GM21423 (cell line): ENCODE measurements around the gene SEMA4F.

Experiments used
- ATAC-seq: cut with Tn5 transposase; IDR thresholded peaks from one replicate; pipeline ENCODE4 v1.9.1; 2021; ENCODE audit warnings: mild to moderate bottlenecking, moderate library complexity; ENCODE audit not compliant: unreplicated experiment

SEMA4F gene

GRCh38 chr2:74658516-74658915 is 4.5 kb downstream of the SEMA4F start:
- no peak for ATAC-seq

DNA sequence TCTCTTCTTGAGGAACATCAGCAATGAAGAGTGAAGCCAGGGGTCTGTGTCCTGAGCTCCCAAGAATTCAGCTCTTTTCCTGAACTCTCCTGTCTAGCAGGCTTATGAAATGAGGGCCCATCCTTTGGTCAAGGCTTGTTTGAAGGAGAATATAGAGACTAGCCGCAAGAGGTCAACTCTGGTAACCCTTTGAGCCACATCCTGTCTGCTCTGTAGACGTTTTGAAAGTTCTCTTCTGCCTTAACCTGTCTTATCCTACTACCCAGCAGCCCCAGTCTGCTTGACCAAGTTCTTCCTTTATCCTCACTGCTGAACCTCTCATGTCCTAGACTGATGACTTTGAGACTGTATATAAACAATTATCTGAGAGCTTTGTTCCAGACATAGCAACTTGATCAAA is 5.4 kb downstream of the SEMA4F start:
- ATAC-seq, result no peak

DNA sequence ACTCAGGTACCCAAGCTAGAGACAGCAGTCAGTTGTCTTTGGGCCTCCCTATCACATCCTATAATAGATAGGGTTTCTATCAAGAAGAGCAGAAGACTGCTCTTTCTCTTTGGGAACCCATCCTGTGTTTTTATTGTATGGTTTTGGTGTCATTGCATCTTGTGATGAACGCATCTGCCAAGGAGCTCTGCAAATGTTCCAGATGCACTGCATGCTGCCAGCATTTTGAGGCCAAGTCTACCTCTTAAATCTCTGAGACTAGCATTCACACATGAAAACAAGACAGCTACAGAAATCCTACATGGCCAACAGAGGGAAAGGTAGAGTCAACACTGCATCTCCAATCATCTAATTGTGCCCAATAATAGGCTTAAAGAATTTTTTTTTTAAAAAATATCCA is 14.0 kb downstream of the SEMA4F start:
- no peak for ATAC-seq

- no peak for ATAC-seq
These were observed 16.2 kb downstream of the SEMA4F start for GRCh38 chr2:74670263-74670662.

- ATAC-seq, result no peak
These were observed 17.4 kb downstream of the SEMA4F start for GRCh38 chr2:74671479-74671878.

DNA sequence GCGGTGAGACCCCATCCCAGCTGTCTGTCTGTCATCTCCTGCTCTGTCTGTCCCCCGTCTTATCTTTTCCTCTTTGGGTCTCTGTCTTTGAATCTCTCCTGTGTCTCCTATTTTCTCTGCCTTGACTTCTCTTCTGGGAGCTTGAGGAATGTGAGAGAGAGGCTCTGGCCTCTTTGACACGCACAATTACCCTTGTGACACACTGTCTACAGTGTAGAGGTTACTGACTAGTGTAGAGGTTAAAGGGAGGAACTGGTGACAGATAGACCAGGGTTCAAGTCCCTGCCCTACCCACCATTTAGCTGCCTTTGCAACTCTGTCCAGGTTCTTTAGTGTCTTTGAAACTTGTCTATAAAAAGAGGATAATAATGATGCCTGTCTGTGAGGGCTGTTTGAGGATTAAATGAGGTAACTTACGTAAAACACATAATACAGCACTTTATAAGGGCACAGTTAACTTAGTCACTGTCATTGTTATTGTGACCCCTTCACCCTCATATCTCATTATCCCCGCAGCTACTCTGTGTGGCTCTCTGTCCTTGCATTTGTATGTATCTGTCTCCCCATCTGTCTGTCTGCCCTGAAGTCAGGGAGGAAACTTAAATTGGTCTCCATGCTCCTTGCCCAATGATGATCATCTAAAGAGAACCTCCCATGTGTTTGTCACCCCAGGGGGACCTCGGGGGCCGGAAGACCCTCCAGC is 19.9 kb downstream of the SEMA4F start:
- ATAC-seq, result no peak

DNA sequence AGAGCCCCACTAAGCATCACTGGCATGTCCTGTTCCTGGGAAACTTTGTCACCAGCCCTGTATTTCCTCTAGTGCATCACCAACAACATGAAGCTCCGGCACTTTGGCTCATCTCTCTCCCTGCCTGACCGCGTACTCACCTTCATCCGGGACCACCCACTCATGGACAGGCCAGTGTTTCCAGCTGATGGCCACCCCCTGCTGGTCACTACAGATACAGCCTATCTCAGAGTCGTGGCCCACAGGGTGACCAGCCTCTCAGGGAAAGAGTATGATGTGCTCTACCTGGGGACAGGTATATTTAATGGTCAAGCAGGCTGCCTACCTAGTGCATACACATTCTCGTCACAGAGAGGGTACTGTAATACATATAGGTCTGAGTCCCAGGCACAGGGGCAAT is 21.0 kb downstream of the SEMA4F start:
- ATAC-seq, result no peak

DNA sequence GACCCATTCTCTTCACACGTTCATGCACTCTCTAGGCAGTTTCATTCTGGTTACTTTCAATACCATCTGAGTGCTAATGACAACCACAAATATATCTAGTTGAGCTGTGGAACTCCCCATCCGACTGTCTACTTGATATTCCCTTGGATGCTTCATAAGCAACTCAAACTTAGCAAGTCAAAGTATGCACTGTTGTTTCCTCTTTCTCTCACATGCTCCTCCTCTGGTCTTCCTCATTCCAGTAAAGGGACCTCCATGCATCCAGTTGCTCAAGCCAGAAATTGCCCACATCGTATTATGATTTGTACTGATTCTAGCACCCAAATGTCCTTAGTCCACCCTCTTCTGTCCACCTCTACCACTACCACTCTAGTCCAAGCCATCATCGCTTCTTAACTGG is 22.3 kb downstream of the SEMA4F start:
- ATAC-seq, result no peak

- ATAC-seq, result no peak
These were observed 25.6 kb downstream of the SEMA4F start for GRCh38 chr2:74679615-74680014.

- no peak for ATAC-seq
These were observed 28.5 kb downstream of the SEMA4F start for GRCh38 chr2:74682501-74682900.

- ATAC-seq, result no peak
These were observed 31.4 kb downstream of the SEMA4F start for GRCh38 chr2:74685408-74685807.

- ATAC-seq, result no peak
These were observed 34.8 kb downstream of the SEMA4F start for GRCh38 chr2:74688881-74689280.

GRCh38 chr2:74689671-74690070 is 35.6 kb downstream of the SEMA4F start:
- ATAC-seq, result no peak

GRCh38 chr2:74690571-74690970 is 36.5 kb downstream of the SEMA4F start:
- peak; percentile 71 for ATAC-seq

GRCh38 chr2:74691929-74692328 is 37.9 kb downstream of the SEMA4F start:
- ATAC-seq, result no peak

DNA sequence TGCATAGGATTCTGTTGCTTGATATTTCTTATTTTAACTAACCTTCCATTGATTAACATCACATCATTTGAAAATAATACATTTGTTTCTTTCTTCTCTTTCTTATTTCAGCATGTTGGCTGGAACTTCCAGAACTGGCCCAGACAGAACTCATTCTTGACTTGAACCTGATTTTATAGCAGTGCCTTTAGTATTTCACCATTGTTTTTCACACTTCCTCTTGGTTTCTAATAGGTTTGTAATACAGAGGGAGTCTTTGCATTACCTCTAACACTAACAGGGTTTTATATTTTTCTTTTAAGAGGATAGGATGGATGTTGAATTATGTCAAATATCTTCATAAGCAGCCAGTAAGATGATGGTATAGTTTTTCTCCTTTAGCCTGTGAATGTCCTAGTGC is 39.2 kb downstream of the SEMA4F start:
- no peak for ATAC-seq

GRCh38 chr2:74693668-74694067 is 39.6 kb downstream of the SEMA4F start:
- no peak for ATAC-seq

DNA sequence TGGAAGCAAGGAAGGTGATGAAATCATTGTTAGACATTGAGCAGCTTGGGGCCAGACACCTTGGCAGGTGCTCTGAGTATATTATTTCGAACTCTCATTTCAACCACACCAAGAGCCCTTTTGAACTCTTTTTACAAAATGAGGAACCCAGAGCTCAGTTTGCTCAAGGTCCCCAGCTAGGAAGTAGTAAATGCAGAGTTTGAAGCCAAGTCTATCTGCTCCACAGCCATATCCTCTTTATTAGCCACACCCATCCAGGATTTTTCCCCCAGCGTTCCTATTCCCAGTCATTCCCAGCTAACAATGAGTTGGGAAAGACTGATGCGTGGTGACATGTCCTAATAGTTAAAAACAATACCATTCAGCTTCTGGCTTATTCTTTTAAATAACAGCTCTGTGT is 40.2 kb downstream of the SEMA4F start:
- no peak for ATAC-seq

GRCh38 chr2:74695663-74696062 is 41.6 kb downstream of the SEMA4F start:
- ATAC-seq, result no peak

DNA sequence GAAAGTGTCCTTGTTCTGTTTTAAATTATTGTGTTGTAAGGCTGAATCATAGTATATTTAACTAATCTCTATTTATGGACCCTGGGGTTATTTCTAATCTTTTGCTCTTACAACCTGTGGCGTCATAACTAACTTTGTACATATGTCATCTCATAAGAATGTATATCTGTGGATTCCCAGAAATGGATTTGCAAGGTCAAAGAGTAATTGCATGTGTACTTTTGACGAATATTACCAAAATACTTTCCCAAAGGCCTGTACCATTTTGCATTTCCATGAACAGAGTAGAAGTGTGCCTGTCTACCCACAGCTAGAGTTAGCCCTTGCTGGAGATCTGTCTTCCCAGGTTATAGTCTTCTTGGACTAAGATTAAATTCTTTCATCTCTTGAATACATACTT is 42.8 kb downstream of the SEMA4F start:
- no peak for ATAC-seq

DNA sequence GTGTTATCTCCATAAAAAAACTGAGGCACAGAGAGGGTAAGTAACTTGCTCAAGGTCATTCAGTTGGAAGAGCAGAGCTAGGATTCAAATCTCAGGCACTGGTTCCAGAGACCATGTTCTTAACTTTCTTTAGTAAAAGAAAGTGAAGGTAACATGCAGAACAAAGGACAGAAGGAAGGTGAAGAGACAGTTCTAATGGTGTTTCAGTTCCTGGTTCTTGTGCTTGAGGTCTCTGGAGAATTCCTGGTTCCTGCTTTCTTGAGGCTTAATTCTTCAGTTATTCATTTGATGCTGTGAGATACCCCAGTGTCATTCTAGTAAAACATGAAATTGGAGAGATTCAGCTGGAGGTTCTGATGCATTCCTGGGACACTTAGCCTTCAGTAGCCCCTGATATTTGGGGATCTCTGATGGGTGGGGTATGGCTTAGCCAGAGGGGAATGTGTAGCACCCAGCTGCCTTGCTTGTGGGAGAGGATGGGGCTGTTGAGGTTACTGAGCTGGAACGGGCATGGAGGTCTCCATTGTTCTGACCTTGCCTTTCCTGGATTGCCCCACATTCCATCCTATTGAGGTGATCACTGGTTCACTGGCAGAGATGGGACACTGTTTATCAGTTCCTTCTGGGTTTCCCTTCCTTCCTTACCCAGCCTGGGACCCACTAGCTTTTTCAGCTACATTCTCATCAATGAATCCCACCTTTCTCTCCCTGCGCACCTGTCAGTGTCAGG is 46.8 kb downstream of the SEMA4F start:
- no peak for ATAC-seq

GRCh38 chr2:74702001-74702715 is 48.1 kb downstream of the SEMA4F start:
- ATAC-seq, result no peak
